OCI-LY3 (cell line): ENCODE measurements around the gene MRPL33.

Source experiments
- EZH2phosphoT487 ChIP-seq: fragments of 200-600 bp; shearing (Covaris generic); IDR thresholded peaks from 2 replicates; pipeline ENCODE4 v1.6.1; 2018; ENCODE audit warnings: antibody characterized with exemption, mixed run types, low read depth
- TF ChIP-seq, protein P1 (sequence below): fragments of 200-600, 300-600 bp; sonication (generic); IDR thresholded peaks from 2 replicates; pipeline ENCODE4 v1.5.1; 2014; ENCODE audit warnings: antibody characterized with exemption, low read length, low read depth

DNA sequence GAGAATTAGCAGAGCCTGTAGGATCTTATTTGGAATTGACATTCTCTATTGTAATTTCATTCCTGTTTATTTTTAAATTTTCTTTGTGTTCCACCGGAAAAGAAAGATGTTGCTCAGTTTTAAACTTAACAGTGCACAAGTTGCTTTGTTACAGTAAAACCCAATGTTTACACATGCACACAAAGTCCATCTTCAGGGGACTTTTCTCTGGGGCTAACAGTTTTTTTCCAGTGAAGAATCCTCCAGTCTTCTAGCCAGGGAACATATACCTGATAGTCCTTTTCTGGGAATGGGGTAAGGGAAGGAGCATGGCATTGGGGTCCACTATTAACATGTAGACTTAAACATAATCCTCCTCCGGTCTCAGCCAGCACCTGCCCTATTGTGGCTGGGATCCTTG lies 25.2 kb upstream of the MRPL33 start:
- TF ChIP-seq, protein P1, sequence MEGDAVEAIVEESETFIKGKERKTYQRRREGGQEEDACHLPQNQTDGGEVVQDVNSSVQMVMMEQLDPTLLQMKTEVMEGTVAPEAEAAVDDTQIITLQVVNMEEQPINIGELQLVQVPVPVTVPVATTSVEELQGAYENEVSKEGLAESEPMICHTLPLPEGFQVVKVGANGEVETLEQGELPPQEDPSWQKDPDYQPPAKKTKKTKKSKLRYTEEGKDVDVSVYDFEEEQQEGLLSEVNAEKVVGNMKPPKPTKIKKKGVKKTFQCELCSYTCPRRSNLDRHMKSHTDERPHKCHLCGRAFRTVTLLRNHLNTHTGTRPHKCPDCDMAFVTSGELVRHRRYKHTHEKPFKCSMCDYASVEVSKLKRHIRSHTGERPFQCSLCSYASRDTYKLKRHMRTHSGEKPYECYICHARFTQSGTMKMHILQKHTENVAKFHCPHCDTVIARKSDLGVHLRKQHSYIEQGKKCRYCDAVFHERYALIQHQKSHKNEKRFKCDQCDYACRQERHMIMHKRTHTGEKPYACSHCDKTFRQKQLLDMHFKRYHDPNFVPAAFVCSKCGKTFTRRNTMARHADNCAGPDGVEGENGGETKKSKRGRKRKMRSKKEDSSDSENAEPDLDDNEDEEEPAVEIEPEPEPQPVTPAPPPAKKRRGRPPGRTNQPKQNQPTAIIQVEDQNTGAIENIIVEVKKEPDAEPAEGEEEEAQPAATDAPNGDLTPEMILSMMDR, result no peak
- no peak for TF ChIP-seq EZH2phosphoT487
